Activated naive CD4-positive, alpha-beta T cell treated with anti-CD3 and anti-CD28 coated beads, Interleukin-2, amount 50 U/mL, for 24 hours (primary cell): Measurements from ENCODE around the gene PDXK.
A peak's percentile ranks its signal among the peaks of the same experiment; 100 is the strongest.

Experiments used
- H3K27ac Mint-ChIP-seq: one replicate; pipeline ENCODE4 v1.8.0; 2021; ENCODE audit warnings: mild to moderate bottlenecking, mixed read lengths
- H3K27me3 Mint-ChIP-seq: one replicate; pipeline ENCODE4 v1.8.0; 2021; ENCODE audit warnings: mixed read lengths
- H3K36me3 Mint-ChIP-seq: one replicate; pipeline ENCODE4 v1.8.0; 2021; ENCODE audit warnings: mixed read lengths
- H3K4me1 Mint-ChIP-seq: one replicate; pipeline ENCODE4 v1.8.0; 2021; ENCODE audit warnings: mixed read lengths
- H3K4me3 Mint-ChIP-seq: one replicate; pipeline ENCODE4 v1.8.0; 2021; ENCODE audit warnings: mild to moderate bottlenecking, mixed read lengths
- H3K9me3 Mint-ChIP-seq: one replicate; pipeline ENCODE4 v1.8.0; 2021; ENCODE audit warnings: mixed read lengths

Gene PDXK

DNA sequence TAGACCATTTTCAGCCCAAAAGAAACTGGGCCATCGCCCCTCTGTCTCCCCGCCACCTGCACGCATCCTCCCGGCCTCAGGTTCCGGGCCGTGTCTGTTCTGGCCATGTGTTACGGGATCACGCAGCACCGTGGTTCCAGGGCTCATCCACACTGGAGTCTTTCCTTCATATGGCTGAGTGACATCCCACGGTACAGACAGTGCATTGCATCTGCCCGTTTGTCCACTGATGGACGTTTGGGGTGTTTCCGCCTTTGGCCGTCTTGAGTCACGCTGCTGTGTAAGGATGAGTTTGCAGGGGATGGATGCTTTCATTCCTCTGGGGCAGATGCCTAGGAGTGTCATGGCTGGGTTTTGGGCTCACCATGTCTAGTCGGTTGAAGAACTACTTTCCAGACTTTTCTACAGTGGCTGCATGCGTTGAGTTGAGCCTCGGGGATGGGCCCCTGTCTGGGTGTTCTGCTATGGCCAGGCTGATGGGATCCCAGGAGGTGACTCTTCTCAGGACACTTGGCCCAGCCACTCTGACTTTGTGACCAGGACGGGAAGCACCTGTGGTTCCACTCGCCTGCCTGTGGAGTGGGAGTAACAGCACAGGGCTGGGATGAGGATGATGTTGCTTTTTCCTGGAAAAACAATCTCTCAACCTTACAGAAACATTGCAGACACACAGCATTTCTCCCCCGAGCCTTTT, 87.2 kb downstream of the PDXK start:
- H3K4me1 Mint-ChIP-seq = peaks cover 4% of the 10 kb centered on the region
- no peaks in the 10 kb centered on the region for H3K9me3 Mint-ChIP-seq
- no peak overlapping the region for H3K4me3 Mint-ChIP-seq
- no peaks in the 10 kb centered on the region for H3K36me3 Mint-ChIP-seq
- H3K27ac Mint-ChIP-seq = peak overlapping the region; percentile 35
- no peaks in the 10 kb centered on the region for H3K27me3 Mint-ChIP-seq

DNA sequence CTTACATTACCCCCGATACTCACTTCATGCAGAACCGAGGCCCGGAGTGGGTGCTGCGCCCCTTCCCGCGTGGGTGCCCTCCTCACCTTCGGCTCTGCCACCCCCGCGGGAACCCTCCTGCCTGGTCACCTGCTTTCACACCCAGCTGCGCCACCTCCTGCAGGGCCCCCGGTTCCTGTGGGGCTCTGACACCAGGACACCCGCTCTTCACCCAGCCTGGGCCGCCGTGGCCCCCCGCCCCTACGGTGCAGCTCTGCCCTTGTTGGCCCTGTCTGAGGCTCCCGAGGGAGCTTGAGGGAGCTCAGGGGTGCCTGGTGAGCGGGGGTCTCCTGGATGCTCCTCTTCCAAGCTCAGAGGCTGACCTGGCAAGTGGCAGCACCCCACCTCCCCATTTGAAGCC, 89.4 kb downstream of the PDXK start:
- Mint-ChIP-seq H3K36me3 (no peaks in the 10 kb centered on the region), H3K4me1 (peaks cover 4% of the 10 kb centered on the region), H3K4me3 (no peak overlapping the region), H3K9me3 (no peaks in the 10 kb centered on the region), H3K27ac (no peak overlapping the region), H3K27me3 (no peaks in the 10 kb centered on the region)

DNA sequence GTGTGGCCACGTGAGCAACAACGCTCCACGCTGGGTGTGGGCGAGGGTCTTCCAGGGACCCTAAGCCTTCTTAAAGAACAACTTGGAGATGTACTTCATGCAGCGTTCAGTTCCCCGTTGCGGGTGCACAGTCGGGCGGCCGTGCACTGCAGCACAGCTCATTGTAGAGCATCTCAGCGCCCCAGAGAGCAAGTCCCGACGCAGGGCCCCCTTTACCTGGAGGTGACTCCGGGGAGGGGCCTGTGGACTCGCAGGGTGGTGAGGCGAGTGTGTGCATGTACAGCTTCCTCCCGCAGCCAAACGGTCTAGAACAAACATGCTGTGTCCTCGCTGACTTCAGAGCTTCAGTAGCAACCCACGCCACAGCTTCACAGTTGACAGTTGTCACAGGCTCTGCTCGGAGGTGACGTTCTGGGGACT, 89.9 kb downstream of the PDXK start:
- Mint-ChIP-seq H3K27me3 (no peaks in the 10 kb centered on the region), H3K27ac (no peak overlapping the region), H3K4me1 (peaks cover 4% of the 10 kb centered on the region), H3K36me3 (no peaks in the 10 kb centered on the region), H3K9me3 (no peaks in the 10 kb centered on the region), H3K4me3 (no peak overlapping the region)

DNA sequence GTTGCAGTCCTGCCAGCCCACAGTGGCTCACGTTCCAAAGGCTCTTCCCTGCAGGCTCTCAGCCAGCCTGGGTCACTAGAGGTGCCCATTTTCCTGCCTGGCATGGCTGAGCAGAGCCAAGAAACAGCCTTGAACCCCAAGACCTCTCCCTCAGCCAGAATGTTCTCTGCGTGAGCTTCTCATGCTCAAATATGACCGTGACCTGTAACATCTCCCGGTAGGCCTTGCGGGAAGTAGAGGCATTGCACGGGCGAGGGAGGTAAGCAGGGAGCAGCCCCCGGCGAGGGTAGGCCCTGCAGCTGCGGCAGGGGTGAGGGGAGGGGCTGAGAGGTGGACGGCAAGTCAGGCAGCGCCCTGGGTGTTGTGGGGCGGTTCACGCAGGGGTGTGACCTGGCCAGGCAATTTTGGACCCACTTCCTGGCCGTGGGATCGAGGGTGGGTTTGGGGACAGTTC, 90.4 kb downstream of the PDXK start:
- Mint-ChIP-seq H3K36me3 (no peaks in the 10 kb centered on the region), H3K27ac (no peak overlapping the region), H3K27me3 (no peaks in the 10 kb centered on the region), H3K4me1 (peaks cover 4% of the 10 kb centered on the region), H3K9me3 (no peaks in the 10 kb centered on the region), H3K4me3 (no peak overlapping the region)

- Mint-ChIP-seq H3K4me1 (peaks cover 7% of the 10 kb centered on the region), H3K9me3 (no peaks in the 10 kb centered on the region), H3K36me3 (no peaks in the 10 kb centered on the region), H3K27ac (no peak overlapping the region), H3K4me3 (no peak overlapping the region), H3K27me3 (no peaks in the 10 kb centered on the region)
These were observed 91.0 kb downstream of the PDXK start for GRCh38 chr21:43809853-43810504.

DNA sequence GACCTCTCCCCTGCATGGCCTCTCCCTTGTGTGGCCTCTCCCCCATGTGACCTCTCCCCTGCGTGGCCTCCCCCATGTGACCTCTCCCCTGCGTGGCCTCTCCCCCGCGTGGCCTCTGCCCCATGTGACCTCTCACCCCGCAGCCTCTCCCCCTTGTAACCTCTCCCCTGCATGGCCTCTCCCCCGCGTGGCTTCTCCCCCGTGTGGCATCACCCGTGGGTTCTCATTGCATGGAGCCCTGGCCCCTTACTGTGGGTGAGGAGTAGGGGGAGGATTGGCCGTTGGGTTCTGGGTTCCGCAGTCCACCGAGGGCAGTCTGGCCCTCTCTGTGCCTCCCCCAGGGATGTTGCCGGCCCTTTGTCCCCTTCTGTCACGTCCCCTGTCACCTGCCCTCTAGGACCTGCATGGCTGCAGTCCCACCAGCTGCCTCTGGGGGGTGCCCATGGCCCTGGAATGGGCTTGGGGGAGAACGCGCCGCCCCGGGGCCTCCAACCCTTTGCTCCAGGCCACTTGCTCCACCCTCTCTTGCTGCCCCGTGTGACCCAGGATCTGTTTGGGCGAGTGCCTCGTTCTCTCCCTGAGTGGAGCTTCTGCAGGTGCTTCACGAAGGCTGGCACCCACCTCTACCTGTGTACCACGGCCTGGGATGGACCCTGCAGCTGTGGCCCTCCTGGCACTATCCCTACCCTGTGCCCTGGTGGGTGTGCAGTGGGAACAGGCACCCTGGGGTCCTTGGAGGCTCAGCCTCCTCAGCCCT, 91.8 kb downstream of the PDXK start:
- Mint-ChIP-seq H3K4me1 (peaks cover 7% of the 10 kb centered on the region), H3K36me3 (no peaks in the 10 kb centered on the region), H3K4me3 (no peak overlapping the region), H3K27me3 (no peaks in the 10 kb centered on the region), H3K27ac (peak overlapping the region; percentile 76), H3K9me3 (no peaks in the 10 kb centered on the region)

DNA sequence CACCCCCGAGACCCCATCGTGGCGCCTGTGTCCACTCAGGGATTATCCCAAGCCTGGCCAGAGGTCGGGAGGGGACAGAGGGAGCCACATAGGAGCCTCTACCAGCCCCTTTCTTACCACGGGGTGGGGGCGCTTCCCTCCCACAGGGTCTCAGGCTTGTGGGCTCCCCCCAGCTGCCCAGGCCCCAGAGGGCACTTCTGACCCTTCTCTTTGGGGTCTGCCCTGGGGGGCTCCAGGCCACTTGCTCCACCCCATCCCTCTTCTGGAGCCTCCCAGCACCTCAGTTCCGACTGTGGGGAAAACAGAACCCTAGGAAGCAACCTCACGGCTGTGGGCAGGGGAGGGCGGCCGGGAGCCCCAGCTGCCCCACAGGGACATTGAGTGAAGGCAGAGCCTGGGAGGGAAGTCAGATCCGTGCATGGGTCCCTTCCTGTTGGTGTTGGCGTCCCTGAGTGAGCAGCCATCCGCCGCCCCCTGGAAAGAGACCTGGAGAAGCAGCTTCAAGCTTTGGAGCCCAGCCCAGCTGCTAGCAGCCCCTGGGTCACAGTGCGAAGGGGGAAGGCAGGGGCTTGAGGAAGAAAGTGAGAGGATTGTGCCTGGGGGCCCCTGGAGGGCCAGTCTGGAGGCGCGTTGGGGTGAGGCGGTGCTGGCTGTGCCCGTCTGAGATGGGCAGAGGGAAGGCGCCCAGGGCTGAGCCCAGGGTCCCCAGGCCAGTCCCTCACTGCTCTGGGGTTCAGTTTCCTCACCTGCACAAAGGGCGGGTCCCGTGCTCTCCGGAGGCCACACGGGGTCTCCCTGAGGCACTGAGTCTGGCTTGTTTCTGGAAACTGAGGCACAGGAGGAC, 92.6 kb downstream of the PDXK start:
- Mint-ChIP-seq H3K27me3 (no peaks in the 10 kb centered on the region), H3K4me1 (peaks cover 7% of the 10 kb centered on the region), H3K36me3 (no peaks in the 10 kb centered on the region), H3K4me3 (no peak overlapping the region), H3K9me3 (no peaks in the 10 kb centered on the region), H3K27ac (peak overlapping the region; percentile 55)
